GM23338 (cell line): ENCODE data around the gene FCHSD1. TPM values are rescaled to one million over a fixed set of nuclear protein-coding genes. Genes with fewer than 3 reads are reported as not detected.

Source experiments
- ATAC-seq: fragments of 200-7000 bp; cut with Tn5 transposase; 3 replicates; pipeline ENCODE4 v1.9.1; 2020
- DNase-seq: peaks from one replicate; pipeline ENCODE4 v3.0.0-alpha.2; 2015; ENCODE audit warnings: low spot score
- H2AFZ ChIP-seq: fragments of 200-600 bp; sonication (generic); 2 replicates; pipeline ENCODE4 v1.8.0; 2016; ENCODE audit warnings: antibody characterized with exemption, mild to moderate bottlenecking, moderate library complexity
- H3F3A ChIP-seq: fragments of 200-600 bp; sonication (generic); replicated peaks from 2 replicates; pipeline ENCODE4 v1.8.0; 2017; ENCODE audit warnings: antibody characterized with exemption, mixed run types, low read depth
- H3K27ac ChIP-seq: fragments of 200-600 bp; sonication (generic); 2 replicates; pipeline ENCODE4 v1.6.1; 2016; ENCODE audit warnings: low read depth
- H3K27me3 ChIP-seq: fragments of 200-600 bp; sonication (generic); 2 replicates; pipeline ENCODE4 v1.8.0; 2016; ENCODE audit warnings: mild to moderate bottlenecking, mixed run types, moderate library complexity; ENCODE audit not compliant: insufficient read depth
- H3K36me3 ChIP-seq: fragments of 200-600 bp; sonication (generic); 2 replicates; pipeline ENCODE4 v1.8.0; 2016; ENCODE audit warnings: mild to moderate bottlenecking; ENCODE audit not compliant: insufficient read depth
- H3K4me1 ChIP-seq: fragments of 200-600 bp; sonication (generic); 2 replicates; pipeline ENCODE4 v1.8.0; 2016; ENCODE audit warnings: mild to moderate bottlenecking, moderate library complexity; ENCODE audit not compliant: insufficient read depth
- H3K4me2 ChIP-seq: fragments of 200-600 bp; sonication (generic); 2 replicates; pipeline ENCODE4 v1.7.1; 2017; ENCODE audit warnings: mixed run types
- H3K4me3 ChIP-seq: fragments of 200-600 bp; sonication (generic); 2 replicates; pipeline ENCODE4 v1.6.1; 2016; ENCODE audit warnings: mixed run types
- H3K79me2 ChIP-seq: fragments of 200-600 bp; sonication (generic); replicated peaks from 2 replicates; pipeline ENCODE4 v1.8.0; 2017; ENCODE audit warnings: mild to moderate bottlenecking; ENCODE audit not compliant: insufficient read depth
- H3K9me2 ChIP-seq: fragments of 200-600 bp; sonication (generic); 2 replicates; pipeline ENCODE4 v1.8.0; 2017; ENCODE audit not compliant: insufficient read depth
- H4K20me1 ChIP-seq: fragments of 200-600 bp; sonication (generic); replicated peaks from 2 replicates; pipeline ENCODE4 v1.8.0; 2017; ENCODE audit warnings: mild to moderate bottlenecking; ENCODE audit not compliant: insufficient read depth
- H3K27ac Mint-ChIP-seq: 2 replicates; pipeline ENCODE4 v1.8.0; 2020; ENCODE audit warnings: inconsistent platforms, mild to moderate bottlenecking, moderate library complexity, mixed read lengths
- H3K27me3 Mint-ChIP-seq: 3 replicates; pipeline ENCODE4 v1.8.0; 2022; ENCODE audit warnings: low read depth, mild to moderate bottlenecking, moderate library complexity, mixed read lengths, inconsistent platforms; ENCODE audit not compliant: insufficient read depth, poor library complexity
- H3K36me3 Mint-ChIP-seq: 3 replicates; pipeline ENCODE4 v1.8.0; 2021; ENCODE audit warnings: low read depth, mild to moderate bottlenecking, inconsistent platforms, moderate library complexity, mixed read lengths
- H3K4me1 Mint-ChIP-seq: 3 replicates; pipeline ENCODE4 v1.8.0; 2020; ENCODE audit warnings: mild to moderate bottlenecking, inconsistent platforms, mixed read lengths
- H3K4me3 Mint-ChIP-seq: 3 replicates; pipeline ENCODE4 v1.8.0; 2021; ENCODE audit warnings: moderate library complexity, mild to moderate bottlenecking, inconsistent platforms, mixed read lengths
- H3K9me3 Mint-ChIP-seq: 3 replicates; pipeline ENCODE4 v1.8.0; 2020; ENCODE audit warnings: moderate library complexity, mild to moderate bottlenecking, inconsistent platforms, mixed read lengths
- CREB1 ChIP-seq: fragments of 250-450 bp; sonication (Bioruptor Pico); IDR thresholded peaks from 2 replicates; pipeline ENCODE4 v1.5.0; 2020; ENCODE audit warnings: low read depth, mild to moderate bottlenecking, moderate library complexity
- CTCF ChIP-seq, 2 experiments: fragments of 200-600 bp in 1 of 2; sonication (generic) in 1 of 2; conservative IDR thresholded peaks; 2 replicates each; pipeline versions ENCODE4 v1.5.1 to v1.6.1; 2016 to 2017; ENCODE audit warnings: antibody characterized with exemption in 2 of 2, low read depth in 2 of 2, mild to moderate bottlenecking in 2 of 2, moderate library complexity in 1 of 2
- EZH2phosphoT487 ChIP-seq: fragments of 200-600 bp; sonication (generic); IDR thresholded peaks from one replicate; pipeline ENCODE4 v1.8.1; 2018; ENCODE audit warnings: antibody characterized with exemption; ENCODE audit not compliant: unreplicated experiment
- JUNB ChIP-seq: IDR thresholded peaks from one replicate; pipeline ENCODE4 v1.6.1; 2016; ENCODE audit warnings: antibody characterized with exemption; ENCODE audit not compliant: unreplicated experiment
- NANOG ChIP-seq: IDR thresholded peaks from 2 replicates; pipeline ENCODE4 v1.6.1; 2016; ENCODE audit warnings: antibody characterized with exemption, borderline replicate concordance
- POLR2AphosphoS5 ChIP-seq: IDR thresholded peaks from 2 replicates; pipeline ENCODE4 v1.6.1; 2016; ENCODE audit warnings: antibody characterized with exemption, low read depth
- REST ChIP-seq: IDR thresholded peaks from one replicate; pipeline ENCODE4 v1.6.1; 2018; ENCODE audit warnings: antibody characterized with exemption; ENCODE audit not compliant: unreplicated experiment
- STAT1 ChIP-seq: IDR thresholded peaks from one replicate; pipeline ENCODE4 v1.6.1; 2016; ENCODE audit warnings: antibody characterized with exemption; ENCODE audit not compliant: unreplicated experiment
- ZNF114 ChIP-seq: fragments of 250-450 bp; sonication (Bioruptor Pico); IDR thresholded peaks from 2 replicates; pipeline ENCODE4 v1.5.0; 2020; ENCODE audit warnings: mild to moderate bottlenecking, moderate library complexity
- polyA plus RNA-seq: library from polyadenylated mRNA; unstranded; fragments of >200 nt; fragmentation: Nextera tagmentation; extraction: Ambion mirVana; gene quantifications from 2 replicates; pipeline ENCODE4 v1.2.1, GENCODE V29; 2016
- total RNA-seq: library from RNA; depleted of rRNA; stranded (reverse); fragments of >200 nt; shearing (Covaris generic); gene quantifications from 2 replicates; pipeline ENCODE4 v1.2.3, GENCODE V29; 2014
- TF ChIP-seq, protein P1 (sequence below): fragments of 250-450 bp; sonication (Bioruptor Pico); IDR thresholded peaks from 2 replicates; pipeline ENCODE4 v1.5.0; 2020; ENCODE audit warnings: mild to moderate bottlenecking, moderate library complexity

Gene FCHSD1
- total and polyA plus RNA-seq, 2 experiments from 2014 or later, result 24.7 to 46.6 TPM

DNA sequence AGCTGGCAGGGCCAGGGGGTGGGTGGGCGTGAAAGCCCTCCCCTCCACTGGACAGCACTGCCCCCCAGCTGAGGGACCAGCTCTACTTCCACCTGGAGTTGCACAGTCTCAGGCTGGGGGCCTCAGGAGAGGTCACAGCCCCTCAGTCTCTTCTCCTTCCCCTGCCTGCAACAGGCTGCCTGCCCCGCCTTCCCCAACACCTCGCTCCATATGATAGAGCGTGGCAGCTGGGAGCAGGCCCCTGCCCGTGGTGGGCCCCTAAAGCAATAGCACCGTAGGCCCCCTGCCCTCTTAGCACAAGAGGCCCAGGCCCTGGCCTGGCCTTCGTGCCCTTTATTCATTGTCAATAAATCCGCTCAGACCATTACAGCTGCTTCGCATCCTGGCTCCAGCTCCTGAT is 10.5 kb downstream of the FCHSD1 start (continued):
- TF ChIP-seq, protein P1, sequence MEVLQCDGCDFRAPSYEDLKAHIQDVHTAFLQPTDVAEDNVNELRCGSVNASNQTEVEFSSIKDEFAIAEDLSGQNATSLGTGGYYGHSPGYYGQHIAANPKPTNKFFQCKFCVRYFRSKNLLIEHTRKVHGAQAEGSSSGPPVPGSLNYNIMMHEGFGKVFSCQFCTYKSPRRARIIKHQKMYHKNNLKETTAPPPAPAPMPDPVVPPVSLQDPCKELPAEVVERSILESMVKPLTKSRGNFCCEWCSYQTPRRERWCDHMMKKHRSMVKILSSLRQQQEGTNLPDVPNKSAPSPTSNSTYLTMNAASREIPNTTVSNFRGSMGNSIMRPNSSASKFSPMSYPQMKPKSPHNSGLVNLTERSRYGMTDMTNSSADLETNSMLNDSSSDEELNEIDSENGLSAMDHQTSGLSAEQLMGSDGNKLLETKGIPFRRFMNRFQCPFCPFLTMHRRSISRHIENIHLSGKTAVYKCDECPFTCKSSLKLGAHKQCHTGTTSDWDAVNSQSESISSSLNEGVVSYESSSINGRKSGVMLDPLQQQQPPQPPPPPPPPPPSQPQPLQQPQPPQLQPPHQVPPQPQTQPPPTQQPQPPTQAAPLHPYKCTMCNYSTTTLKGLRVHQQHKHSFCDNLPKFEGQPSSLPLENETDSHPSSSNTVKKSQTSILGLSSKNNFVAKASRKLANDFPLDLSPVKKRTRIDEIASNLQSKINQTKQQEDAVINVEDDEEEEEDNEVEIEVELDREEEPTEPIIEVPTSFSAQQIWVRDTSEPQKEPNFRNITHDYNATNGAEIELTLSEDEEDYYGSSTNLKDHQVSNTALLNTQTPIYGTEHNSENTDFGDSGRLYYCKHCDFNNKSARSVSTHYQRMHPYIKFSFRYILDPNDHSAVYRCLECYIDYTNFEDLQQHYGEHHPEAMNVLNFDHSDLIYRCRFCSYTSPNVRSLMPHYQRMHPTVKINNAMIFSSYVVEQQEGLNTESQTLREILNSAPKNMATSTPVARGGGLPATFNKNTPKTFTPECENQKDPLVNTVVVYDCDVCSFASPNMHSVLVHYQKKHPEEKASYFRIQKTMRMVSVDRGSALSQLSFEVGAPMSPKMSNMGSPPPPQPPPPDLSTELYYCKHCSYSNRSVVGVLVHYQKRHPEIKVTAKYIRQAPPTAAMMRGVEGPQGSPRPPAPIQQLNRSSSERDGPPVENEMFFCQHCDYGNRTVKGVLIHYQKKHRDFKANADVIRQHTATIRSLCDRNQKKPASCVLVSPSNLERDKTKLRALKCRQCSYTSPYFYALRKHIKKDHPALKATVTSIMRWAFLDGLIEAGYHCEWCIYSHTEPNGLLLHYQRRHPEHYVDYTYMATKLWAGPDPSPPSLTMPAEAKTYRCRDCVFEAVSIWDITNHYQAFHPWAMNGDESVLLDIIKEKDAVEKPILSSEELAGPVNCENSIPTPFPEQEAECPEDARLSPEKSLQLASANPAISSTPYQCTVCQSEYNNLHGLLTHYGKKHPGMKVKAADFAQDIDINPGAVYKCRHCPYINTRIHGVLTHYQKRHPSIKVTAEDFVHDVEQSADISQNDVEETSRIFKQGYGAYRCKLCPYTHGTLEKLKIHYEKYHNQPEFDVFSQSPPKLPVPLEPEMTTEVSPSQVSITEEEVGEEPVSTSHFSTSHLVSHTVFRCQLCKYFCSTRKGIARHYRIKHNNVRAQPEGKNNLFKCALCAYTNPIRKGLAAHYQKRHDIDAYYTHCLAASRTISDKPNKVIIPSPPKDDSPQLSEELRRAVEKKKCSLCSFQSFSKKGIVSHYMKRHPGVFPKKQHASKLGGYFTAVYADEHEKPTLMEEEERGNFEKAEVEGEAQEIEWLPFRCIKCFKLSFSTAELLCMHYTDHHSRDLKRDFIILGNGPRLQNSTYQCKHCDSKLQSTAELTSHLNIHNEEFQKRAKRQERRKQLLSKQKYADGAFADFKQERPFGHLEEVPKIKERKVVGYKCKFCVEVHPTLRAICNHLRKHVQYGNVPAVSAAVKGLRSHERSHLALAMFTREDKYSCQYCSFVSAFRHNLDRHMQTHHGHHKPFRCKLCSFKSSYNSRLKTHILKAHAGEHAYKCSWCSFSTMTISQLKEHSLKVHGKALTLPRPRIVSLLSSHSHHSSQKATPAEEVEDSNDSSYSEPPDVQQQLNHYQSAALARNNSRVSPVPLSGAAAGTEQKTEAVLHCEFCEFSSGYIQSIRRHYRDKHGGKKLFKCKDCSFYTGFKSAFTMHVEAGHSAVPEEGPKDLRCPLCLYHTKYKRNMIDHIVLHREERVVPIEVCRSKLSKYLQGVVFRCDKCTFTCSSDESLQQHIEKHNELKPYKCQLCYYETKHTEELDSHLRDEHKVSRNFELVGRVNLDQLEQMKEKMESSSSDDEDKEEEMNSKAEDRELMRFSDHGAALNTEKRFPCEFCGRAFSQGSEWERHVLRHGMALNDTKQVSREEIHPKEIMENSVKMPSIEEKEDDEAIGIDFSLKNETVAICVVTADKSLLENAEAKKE (CRISPR knock-in tag), result no peak
- TF ChIP-seq POLR2AphosphoS5 (no peak), REST (no peak)

GRCh38 chr5:141640051-141640415 is 11.2 kb downstream of the FCHSD1 start:
- H3K27me3 Mint-ChIP-seq, result peaks cover 8% of the 10 kb centered on the region
- H3K9me2 ChIP-seq, result no peaks in the 10 kb centered on the region
- 0 out of 2 replicates have a peak, but pooled peaks cover 3% of the 10 kb centered on the region for H3K36me3 ChIP-seq
- no peak overlapping the region for H2AFZ ChIP-seq
- peaks cover 37% of the 10 kb centered on the region for H3K36me3 Mint-ChIP-seq
- no peak overlapping the region for H3K27ac ChIP-seq
- no peaks in the 10 kb centered on the region for H3K9me3 Mint-ChIP-seq
- no peak overlapping the region for H3K4me3 Mint-ChIP-seq
- H3K27me3 ChIP-seq, result peaks cover 3% of the 10 kb centered on the region; the same call in 1 of the 2 replicates
- H4K20me1 ChIP-seq, result peaks cover 14% of the 10 kb centered on the region
- no peak overlapping the region for H3K4me3 ChIP-seq
- peaks cover 19% of the 10 kb centered on the region for H3K4me1 ChIP-seq
- no peak for DNase-seq
- H3K27ac Mint-ChIP-seq, result no peak overlapping the region
- H3K4me1 Mint-ChIP-seq, result peaks cover 29% of the 10 kb centered on the region
- peaks cover 16% of the 10 kb centered on the region for H3K79me2 ChIP-seq
- 0 out of 2 replicates have a peak, but pooled peaks cover 13% of the 10 kb centered on the region for H3F3A ChIP-seq
- no peak overlapping the region for H3K4me2 ChIP-seq
- no peak for ATAC-seq
- TF ChIP-seq REST, result no peak
- no peak for TF ChIP-seq CREB1 (CRISPR knock-in tag)
- no peak for TF ChIP-seq POLR2AphosphoS5
- TF ChIP-seq JUNB, result no peak
- no peak for TF ChIP-seq STAT1
- TF ChIP-seq EZH2phosphoT487, result no peak
- TF ChIP-seq CTCF (conservative IDR thresholded peaks at IDR 0.05; ENCODE audit: low read depth in 2 of 2), result no peak
- TF ChIP-seq ZNF114 (CRISPR knock-in tag), result no peak
- no peak for TF ChIP-seq NANOG
